ENCODE data around the gene CCR3. TPM values are rescaled to one million over a fixed set of nuclear protein-coding genes. Genes with fewer than 3 reads are reported as not detected.

CCR3 gene
- total and polyA plus RNA-seq, 10 donors: 0.10 to 1.7 (median 0.59) TPM

- Histone ChIP-seq H3K27me3 (replicated peaks in 1 of 7) (no peaks in the 10 kb centered on the region), H3K4me1 (peaks cover 7 to 32% (median 18%) of the 10 kb centered on the region in 6 donors), H3K9me3 (peaks cover 0 to 17% (median 12%) of the 10 kb centered on the region in 8 donors), H3K4me3 (no peak overlapping the region), H3K27ac (peak overlapping the region in 3 of 8 donors; percentile 2 to 48 (median 23)), H3K36me3 (no peaks in the 10 kb centered on the region)
- TF ChIP-seq POLR2AphosphoS5 (IDR thresholded peaks at IDR 0.05) (no peak), POLR2A (IDR thresholded peaks at IDR 0.05) (no peak), CTCF (IDR thresholded peaks at IDR 0.05 in 8 of 11, conservative IDR thresholded peaks at IDR 0.05 in 3 of 11) (no peak)
- no peak for DNase-seq
- WGBS, 5 donors: 34 to 45% (median 39%) methylated on average over 2 of the region's 2 CpGs
- intact Hi-C loops (cut with DNase I; ENCODE audit: low total_unique reads): loop anchor here (5.0 kb wide), 1 partner anchor 90 kb away; no protein-coding TSS in a partner anchor
Observed at GRCh38 chr3:46277476-46277875, 35.2 kb downstream of the CCR3 start.

- H3K4me3 ChIP-seq: no peak overlapping the region
- intact Hi-C loops (cut with DNase I; ENCODE audit: low total_unique reads): loop anchor here (5.0 kb wide), 1 partner anchor 88 kb away; no protein-coding TSS in a partner anchor
- no peak for DNase-seq
- H3K27ac ChIP-seq: peak overlapping the region in 4 of 8 donors; percentile 55 to 78 (median 68)
- peaks cover 0 to 17% (median 12%) of the 10 kb centered on the region in 8 donors for H3K9me3 ChIP-seq
- TF ChIP-seq POLR2A (IDR thresholded peaks at IDR 0.05) (no peak), CTCF (IDR thresholded peaks at IDR 0.05 in 8 of 11, conservative IDR thresholded peaks at IDR 0.05 in 3 of 11) (no peak), POLR2AphosphoS5 (IDR thresholded peaks at IDR 0.05) (no peak)
- no peaks in the 10 kb centered on the region for H3K27me3 ChIP-seq (replicated peaks in 1 of 7)
- WGBS, 5 donors: 84 to 93% (median 91%) methylated on average over 3 of the region's 3 CpGs
- peaks cover 7 to 47% (median 28%) of the 10 kb centered on the region in 6 donors for H3K4me1 ChIP-seq
- H3K36me3 ChIP-seq: no peaks in the 10 kb centered on the region
Observed at GRCh38 chr3:46278816-46279672, 36.8 kb downstream of the CCR3 start.

- Histone ChIP-seq H3K4me3 (no peak overlapping the region), H3K9me3 (peaks cover 0 to 17% (median 12%) of the 10 kb centered on the region in 8 donors), H3K27ac (peak overlapping the region in 6 of 8 donors; percentile 49 to 78 (median 62)), H3K36me3 (no peaks in the 10 kb centered on the region), H3K4me1 (peaks cover 7 to 58% (median 34%) of the 10 kb centered on the region in 6 donors), H3K27me3 (replicated peaks in 1 of 7) (no peaks in the 10 kb centered on the region)
- TF ChIP-seq POLR2AphosphoS5 (IDR thresholded peaks at IDR 0.05) (no peak), CTCF (IDR thresholded peaks at IDR 0.05 in 8 of 11, conservative IDR thresholded peaks at IDR 0.05 in 3 of 11) (no peak), POLR2A (IDR thresholded peaks at IDR 0.05) (no peak)
- DNase-seq: no peak
- 78 to 84% (median 80%) methylated on average over 5 of the region's 5 CpGs for WGBS, 5 donors
- intact Hi-C loops (cut with DNase I; ENCODE audit: low total_unique reads): no loop called here
Observed at GRCh38 chr3:46280105-46280797, 38.0 kb downstream of the CCR3 start.

Measured in spleen (tissue), 11 donors.